B cell (primary cell): Measurements from ENCODE around the gene GALNT18.

Source experiments
- EZH2 ChIP-seq: IDR thresholded peaks from 2 replicates; pipeline ENCODE4 v1.6.1; 2012; ENCODE audit warnings: borderline replicate concordance, low read depth, mild to moderate bottlenecking, moderate library complexity, low read length; ENCODE audit not compliant: insufficient read depth, poor library complexity, severe bottlenecking
- TF ChIP-seq, protein P1 (sequence below): fragments of 200-600 bp; IDR thresholded peaks from one replicate; pipeline ENCODE4 v1.8.0; 2022; ENCODE audit warnings: antibody characterized with exemption, mild to moderate bottlenecking

DNA sequence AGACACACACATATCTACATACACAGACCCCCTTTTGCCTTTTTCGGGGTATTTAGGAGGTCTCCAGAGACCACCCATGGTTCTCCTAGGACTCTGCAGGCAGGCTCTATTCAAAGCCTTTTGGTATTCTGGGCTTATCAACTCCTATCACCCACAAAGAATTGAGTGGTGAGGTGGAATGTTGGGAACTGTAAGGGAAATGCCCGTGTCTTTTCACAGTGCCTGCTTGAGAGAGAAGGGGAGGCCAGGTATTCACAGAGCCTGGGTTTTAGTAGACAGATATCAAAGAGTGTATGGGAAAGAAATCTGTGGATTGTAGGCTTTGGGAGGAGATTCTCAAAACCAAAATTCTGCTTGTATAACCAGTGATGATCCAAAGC lies 224.8 kb downstream of the GALNT18 start:
- TF ChIP-seq, protein P1, sequence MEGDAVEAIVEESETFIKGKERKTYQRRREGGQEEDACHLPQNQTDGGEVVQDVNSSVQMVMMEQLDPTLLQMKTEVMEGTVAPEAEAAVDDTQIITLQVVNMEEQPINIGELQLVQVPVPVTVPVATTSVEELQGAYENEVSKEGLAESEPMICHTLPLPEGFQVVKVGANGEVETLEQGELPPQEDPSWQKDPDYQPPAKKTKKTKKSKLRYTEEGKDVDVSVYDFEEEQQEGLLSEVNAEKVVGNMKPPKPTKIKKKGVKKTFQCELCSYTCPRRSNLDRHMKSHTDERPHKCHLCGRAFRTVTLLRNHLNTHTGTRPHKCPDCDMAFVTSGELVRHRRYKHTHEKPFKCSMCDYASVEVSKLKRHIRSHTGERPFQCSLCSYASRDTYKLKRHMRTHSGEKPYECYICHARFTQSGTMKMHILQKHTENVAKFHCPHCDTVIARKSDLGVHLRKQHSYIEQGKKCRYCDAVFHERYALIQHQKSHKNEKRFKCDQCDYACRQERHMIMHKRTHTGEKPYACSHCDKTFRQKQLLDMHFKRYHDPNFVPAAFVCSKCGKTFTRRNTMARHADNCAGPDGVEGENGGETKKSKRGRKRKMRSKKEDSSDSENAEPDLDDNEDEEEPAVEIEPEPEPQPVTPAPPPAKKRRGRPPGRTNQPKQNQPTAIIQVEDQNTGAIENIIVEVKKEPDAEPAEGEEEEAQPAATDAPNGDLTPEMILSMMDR, result no peak
- no peak for TF ChIP-seq EZH2
